Testis (tissue), 3 donors: ENCODE data around the gene MBNL2. TPM values are rescaled to one million over a fixed set of nuclear protein-coding genes. Genes with fewer than 3 reads are reported as not detected.
A peak's percentile ranks its signal among the peaks of the same experiment; 100 is the strongest.

Source experiments
- DNase-seq: peaks from one replicate; pipeline ENCODE4 v3.0.0-alpha.2; 2019
- H3K27ac ChIP-seq, 2 donors: fragments of 200-600 bp; sonication (generic); one replicate each; pipeline ENCODE4 v1.5.1; 2019
- H3K27me3 ChIP-seq: fragments of 200-600 bp; sonication (generic); one replicate; pipeline ENCODE4 v1.5.1; 2019
- H3K36me3 ChIP-seq: fragments of 200-600 bp; sonication (generic); one replicate; pipeline ENCODE4 v1.5.1; 2017; ENCODE audit warnings: low read depth; ENCODE audit errors: missing control alignments
- H3K4me1 ChIP-seq: fragments of 200-600 bp; sonication (generic); one replicate; pipeline ENCODE4 v1.5.1; 2019
- H3K4me3 ChIP-seq, 2 donors: fragments of 200-600 bp; sonication (generic); one replicate each; pipeline ENCODE4 v1.5.1; 2017 to 2019
- H3K9me3 ChIP-seq: fragments of 200-600 bp; sonication (generic); one replicate; pipeline ENCODE4 v1.5.1; 2017
- CTCF ChIP-seq, 3 experiments: fragments of 450-650 bp in 2 of 3; fragments of 200-600 bp in 1 of 3; sonication (generic) in 1 of 3; IDR thresholded peaks; one replicate each; pipeline ENCODE4 v1.5.1; 2016 to 2019; ENCODE audit warnings: antibody characterized with exemption in 3 of 3, mild to moderate bottlenecking in 2 of 3, moderate library complexity in 1 of 3
- POLR2A ChIP-seq: fragments of 450-650 bp; IDR thresholded peaks from one replicate; pipeline ENCODE4 v1.6.1; 2017; ENCODE audit warnings: antibody characterized with exemption, mild to moderate bottlenecking, moderate library complexity
- WGBS, 2 donors: methylation state at CpG; one replicate each; pipeline ENCODE4 v1.1.5; 2018; 5-methylcytosine and 5-hydroxymethylcytosine counted together
- intact Hi-C: fragments of 100-400 bp; cut with DNase I; formaldehyde crosslinking; loops from one replicate; pipeline ENCODE4 v1.15.1; 2023; ENCODE audit warnings: low total_unique reads
- polyA plus RNA-seq: library from polyadenylated mRNA; stranded (reverse); fragments of 350-450 nt; fragmentation: Illumina TruSeq; extraction: RNeasy Lipid Tissue Mini Kit (QIAGEN cat#74804); gene quantifications from one replicate; pipeline ENCODE4 v1.2.3, GENCODE V29; 2014; ENCODE audit warnings: low read depth, low replicate concordance; ENCODE audit not compliant: insufficient read depth
- total RNA-seq, 2 donors: library from RNA; depleted of rRNA; stranded (reverse); fragments of >200 nt; gene quantifications; one replicate each; pipeline ENCODE4 v1.2.3, GENCODE V29; 2016

MBNL2 gene
- total and polyA plus RNA-seq, 3 donors from 2014 or later, result 21.5 to 83.0 (median 69.4) TPM

- Histone ChIP-seq H3K36me3 (no peaks in the 10 kb centered on the region), H3K27me3 (no peaks in the 10 kb centered on the region), H3K4me3 (no peak overlapping the region), H3K27ac (peak overlapping the region; percentile 70 to 76), H3K9me3 (no peaks in the 10 kb centered on the region), H3K4me1 (peaks cover 74% of the 10 kb centered on the region)
- TF ChIP-seq CTCF (IDR thresholded peaks at IDR 0.05), result no peak
- TF ChIP-seq POLR2A, result no peak
- intact Hi-C loops, result no loop called here
- peak; percentile 45 for DNase-seq
These were observed 22.9 kb downstream of the MBNL2 start for GRCh38 chr13:97245011-97245410.

- Histone ChIP-seq H3K27me3 (no peaks in the 10 kb centered on the region), H3K4me1 (peaks cover 71% of the 10 kb centered on the region), H3K9me3 (no peaks in the 10 kb centered on the region), H3K36me3 (no peaks in the 10 kb centered on the region), H3K4me3 (no peak overlapping the region), H3K27ac (peak overlapping the region; percentile 70 to 76)
- no peak for TF ChIP-seq POLR2A
- TF ChIP-seq CTCF (IDR thresholded peaks at IDR 0.05), result no peak
- no peak for DNase-seq
- intact Hi-C loops, result no loop called here
- 43 to 52% methylated on average over 7 of the region's 7 CpGs for WGBS, 2 donors
These were observed 24.5 kb downstream of the MBNL2 start for GRCh38 chr13:97246596-97247158.

- WGBS, 2 donors, result 88 to 92% methylated on average over 6 of the region's 6 CpGs
- Histone ChIP-seq H3K4me1 (peaks cover 60% of the 10 kb centered on the region), H3K4me3 (no peak overlapping the region), H3K27me3 (no peaks in the 10 kb centered on the region), H3K9me3 (no peaks in the 10 kb centered on the region), H3K36me3 (no peaks in the 10 kb centered on the region), H3K27ac (peak overlapping the region; percentile 70 to 76)
- TF ChIP-seq POLR2A, result no peak
- TF ChIP-seq CTCF (IDR thresholded peaks at IDR 0.05), result no peak
- no peak for DNase-seq
- intact Hi-C loops, result no loop called here
These were observed 26.1 kb downstream of the MBNL2 start for GRCh38 chr13:97248243-97248642.

- no peak for TF ChIP-seq POLR2A
- no peak for TF ChIP-seq CTCF (IDR thresholded peaks at IDR 0.05)
- Histone ChIP-seq H3K36me3 (no peaks in the 10 kb centered on the region), H3K9me3 (no peaks in the 10 kb centered on the region), H3K27me3 (no peaks in the 10 kb centered on the region), H3K4me3 (no peak overlapping the region), H3K4me1 (peaks cover 50% of the 10 kb centered on the region), H3K27ac (peak overlapping the region in 1 of 2 donors; percentile 70)
- intact Hi-C loops, result no loop called here
- DNase-seq, result no peak
- WGBS, 2 donors, result 52 to 60% methylated on average over 5 of the region's 5 CpGs
These were observed 27.1 kb downstream of the MBNL2 start for GRCh38 chr13:97249093-97249795.
